UCSD-AML1 (cell line): ENCODE measurements around the gene TRIO.

Source experiments
- DNase-seq: peaks from one replicate; lab custom pipeline; 2025; ENCODE audit not compliant: unreplicated experiment; lab: John Stamatoyannopoulos, UW

The TRIO gene

DNA sequence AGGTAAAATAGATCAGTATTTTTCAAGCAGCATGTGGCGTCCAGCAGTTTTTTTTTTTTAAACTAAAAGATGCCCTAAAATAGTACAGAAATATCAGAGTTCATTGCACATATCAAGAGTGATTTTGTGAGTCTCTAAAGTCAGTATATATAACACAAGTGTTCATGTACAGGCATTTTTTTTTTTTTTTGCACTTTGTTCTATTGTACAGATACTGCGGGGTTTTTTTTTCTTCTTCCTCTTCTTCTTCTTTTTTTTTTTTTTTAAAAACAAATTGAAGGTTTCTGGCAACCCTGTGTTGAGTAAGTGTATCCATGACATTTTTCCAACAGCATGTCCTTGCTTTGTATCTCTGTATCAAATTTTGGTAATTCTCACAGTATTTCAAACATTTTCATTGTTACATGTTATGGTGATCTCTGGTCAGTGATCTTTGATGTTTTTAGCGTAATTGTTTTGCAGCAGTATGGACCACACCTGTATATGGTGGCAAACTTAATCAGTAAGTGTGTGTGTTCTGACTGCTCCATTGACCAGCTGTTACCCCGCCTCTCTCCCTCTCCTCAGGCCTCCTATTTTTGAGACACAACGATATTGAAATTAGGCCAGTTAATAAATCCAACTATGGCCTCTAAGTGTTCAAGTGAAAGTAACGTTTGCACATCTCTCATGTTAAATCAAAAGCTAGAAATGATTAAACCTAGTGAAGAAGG, 76.8 kb downstream of the TRIO start:
- DNase-seq, result no peak

DNA sequence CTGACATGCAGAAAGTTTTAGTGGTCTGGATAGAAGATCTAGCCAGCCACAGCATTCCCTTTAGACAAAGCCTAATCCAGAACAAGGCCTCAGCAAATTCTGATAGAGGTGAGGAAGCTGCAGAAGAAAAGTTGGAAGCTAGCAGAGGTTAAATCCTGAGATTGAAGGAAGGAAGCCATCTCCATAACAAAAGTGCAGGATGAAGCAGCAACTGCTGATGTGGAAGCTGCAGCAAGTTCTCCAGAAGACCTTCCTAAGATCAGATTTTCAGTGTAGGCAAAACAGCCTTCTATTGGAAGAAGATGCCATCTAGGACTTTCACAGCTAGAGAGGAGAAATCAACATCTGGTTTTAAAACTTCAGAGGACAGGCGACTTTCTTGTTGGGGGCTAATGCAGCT, 77.5 kb downstream of the TRIO start:
- DNase-seq, result no peak

DNA sequence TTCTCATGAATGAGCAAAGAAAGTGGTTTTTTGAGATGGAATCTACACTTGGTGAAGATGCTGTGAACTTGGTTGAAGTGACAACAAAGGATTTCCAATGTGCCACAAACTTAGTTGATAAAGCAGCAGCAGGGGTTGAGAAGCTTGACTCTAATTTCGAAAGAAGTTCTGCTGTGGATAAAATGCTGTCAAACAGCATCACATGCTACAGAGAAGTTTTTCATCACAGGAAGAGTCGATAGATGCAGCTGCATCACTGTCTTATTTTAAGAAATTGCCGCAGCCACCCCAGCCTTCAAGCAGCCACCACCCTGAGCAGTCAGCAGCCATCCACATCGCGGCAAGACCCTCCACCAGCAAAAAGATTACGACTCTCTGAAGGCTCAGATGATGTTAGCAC, 78.6 kb downstream of the TRIO start:
- DNase-seq, result no peak

DNA sequence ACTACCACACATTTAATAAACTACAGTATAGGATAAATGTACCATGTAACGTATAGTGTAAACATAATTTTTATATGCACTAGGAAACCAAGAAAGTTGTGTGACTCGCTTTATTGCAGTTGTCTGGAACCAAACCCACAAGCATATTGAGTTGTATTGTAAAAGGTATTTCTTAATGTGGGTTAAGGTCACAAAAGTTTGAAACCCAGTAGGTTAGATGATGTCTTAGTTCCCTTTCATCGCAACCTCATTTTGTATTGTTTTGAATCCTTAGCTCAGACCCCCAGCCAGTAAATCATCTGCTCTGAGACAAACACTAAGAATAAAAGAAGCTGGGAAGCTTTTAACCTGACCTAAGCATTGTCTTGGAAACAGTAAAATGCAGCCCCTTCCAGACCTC, 79.1 kb downstream of the TRIO start:
- DNase-seq, result no peak

DNA sequence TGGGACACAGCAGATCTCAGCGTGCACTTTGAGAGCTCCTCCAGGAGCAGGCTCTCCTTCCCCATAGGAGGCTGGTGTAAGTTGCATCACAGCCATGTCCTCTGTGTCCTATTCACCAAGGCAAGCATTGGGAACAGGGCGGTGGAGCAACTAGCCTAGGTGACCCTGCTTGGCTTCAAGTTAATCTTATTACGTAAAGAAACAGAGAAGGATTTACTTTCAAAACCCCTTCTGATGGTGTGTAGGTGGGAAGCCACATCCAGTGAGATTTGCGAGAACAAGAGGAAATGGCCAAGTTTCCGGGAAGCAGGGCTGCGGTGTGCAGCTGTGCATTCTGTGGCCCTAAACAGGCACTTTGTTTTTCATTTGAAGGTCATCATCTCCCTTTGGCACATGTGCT, 80.2 kb downstream of the TRIO start:
- peak; percentile 68 for DNase-seq

DNA sequence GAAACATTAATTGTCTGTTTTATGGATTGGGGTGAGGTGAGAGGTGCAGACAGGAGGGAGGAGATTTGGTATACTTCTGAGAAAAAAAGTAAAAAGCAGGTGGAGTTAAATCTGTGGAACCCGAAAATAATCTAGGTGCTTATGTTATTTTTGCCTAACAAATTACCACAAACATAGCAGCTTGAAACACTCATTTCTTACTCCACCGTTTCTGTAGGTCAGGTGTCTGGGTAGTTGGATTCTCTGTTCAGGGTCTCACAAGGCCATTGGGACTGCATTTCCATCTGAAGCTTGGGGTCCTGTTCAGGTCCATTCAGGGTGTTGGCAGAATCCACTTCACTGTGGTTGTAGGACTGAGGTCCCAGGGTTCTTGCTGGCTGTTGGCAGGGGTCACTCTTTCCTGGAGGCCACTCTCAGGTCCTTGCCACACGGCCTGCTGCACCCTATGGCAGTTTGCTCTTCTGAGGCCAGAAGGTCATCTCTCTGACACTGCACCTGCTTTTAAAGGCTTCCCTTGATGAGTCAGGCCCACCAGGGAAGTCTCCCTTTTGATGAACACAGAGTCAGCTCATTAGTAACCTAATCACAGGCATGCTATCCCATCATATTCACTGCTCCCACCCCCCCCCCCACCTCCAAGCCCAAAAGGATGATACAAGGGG, 82.2 kb downstream of the TRIO start:
- DNase-seq, result no peak

DNA sequence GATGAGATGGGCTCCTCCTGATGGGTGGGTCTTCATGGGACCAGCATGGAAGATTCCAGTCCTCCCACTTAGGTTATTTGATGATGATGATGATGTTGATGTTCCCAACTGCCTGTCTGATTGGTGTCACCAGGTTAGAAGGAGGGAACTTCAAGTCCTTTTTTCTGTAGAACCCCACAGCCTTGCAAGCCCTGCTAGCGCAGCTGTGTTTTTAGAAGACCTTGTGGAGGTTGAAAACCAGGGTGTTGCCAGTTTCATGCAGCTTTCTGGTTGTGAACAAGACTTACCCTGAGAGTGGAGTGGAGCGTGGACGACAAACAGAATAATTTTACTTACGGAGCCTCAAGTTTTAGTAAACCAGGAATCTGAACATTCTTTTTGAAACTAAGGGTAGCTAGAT, 83.0 kb downstream of the TRIO start:
- DNase-seq, result no peak

DNA sequence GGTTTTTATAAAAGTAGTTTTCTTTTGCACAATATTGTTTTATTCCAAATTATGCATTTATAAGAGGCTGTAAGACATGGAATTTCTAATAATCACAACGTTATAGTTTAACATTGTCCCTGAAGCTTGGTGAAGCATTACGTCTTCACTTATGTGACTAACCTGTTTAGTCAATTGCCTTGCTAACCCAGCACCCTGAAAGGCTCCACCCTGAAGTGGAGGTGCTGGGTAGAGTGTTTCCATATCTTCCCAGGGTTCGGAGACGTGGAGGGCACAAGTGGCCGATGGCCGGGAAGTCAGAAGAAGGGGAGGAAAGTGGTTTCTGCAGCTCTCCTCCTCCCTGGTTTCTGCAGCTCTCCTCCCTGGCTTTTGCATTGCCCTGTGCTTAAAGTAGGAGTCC, 83.4 kb downstream of the TRIO start:
- no peak for DNase-seq

DNA sequence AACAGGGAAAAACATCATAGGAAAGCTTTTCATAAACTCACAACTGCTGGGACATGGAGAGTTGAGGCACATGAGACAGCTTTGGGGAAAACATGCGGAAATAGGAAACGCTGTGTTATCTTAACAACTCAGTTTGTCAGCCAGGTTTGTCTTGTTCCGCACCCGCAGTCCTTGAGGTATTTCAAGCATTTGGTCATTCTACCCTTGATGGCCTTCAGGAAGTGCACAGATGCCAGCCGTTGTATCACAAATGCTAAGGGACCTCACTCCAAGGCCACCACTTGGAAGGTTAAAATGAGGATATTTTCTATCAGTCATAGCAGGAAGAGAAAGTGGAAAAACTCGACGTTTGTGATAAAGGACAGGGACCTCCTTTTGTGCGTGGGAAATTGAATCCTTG, 83.8 kb downstream of the TRIO start:
- DNase-seq, result no peak

DNA sequence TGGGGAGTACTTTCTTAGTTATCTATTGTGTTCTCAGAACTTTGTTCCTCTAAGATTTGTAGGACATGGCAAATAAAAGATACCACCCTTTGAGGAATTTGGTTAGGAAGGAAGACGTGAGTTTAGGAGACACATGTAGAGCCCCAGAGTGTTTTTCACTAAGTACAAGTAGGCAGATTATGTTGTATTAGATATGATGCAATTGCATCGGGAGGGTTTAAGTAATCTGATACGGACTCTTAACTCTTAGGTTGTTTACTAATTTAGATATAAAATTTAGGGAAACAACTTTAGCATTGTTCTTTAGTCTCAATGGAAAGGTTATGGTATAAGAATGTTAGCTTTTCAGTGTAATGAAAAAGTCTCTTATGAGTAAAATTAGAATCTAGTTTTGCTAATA, 84.4 kb downstream of the TRIO start:
- no peak for DNase-seq

DNA sequence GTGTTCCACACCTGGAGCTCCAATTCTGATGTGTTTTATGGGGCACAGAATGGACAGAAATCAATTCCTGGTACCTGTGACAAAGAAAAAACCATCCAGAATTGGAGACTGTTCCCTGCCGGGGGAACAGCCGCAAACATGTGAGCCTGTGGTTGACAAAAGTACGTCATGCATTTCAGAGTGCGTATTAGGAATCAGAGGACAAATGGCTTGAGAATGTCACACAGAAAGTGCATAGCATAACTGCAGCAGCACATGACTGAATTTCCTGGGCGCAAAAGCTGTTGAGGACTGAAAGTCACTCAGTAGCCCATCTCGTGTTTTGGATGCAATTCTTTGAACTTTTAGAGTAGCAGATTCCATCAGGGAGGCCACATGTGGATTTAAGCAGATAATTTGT, 85.1 kb downstream of the TRIO start:
- no peak for DNase-seq

DNA sequence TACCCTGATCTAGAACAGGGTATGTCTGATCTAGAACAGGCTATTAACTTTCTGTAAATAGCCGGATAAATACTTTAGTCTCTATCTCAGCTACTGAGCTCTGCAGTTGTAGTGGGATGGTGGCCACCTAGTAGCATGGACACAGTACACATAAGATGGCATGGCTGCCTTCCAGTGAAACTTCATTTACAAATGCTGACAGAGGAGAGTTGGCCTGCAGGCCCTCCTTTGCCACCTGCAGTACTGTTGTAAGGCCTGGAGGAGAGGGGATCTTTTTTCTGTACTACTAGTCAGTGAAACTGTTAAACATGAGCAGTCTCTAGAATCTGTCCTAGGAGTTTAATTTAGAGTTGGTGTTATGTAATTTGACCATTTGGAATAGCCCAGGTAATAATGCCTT, 86.0 kb downstream of the TRIO start:
- DNase-seq, result no peak

DNA sequence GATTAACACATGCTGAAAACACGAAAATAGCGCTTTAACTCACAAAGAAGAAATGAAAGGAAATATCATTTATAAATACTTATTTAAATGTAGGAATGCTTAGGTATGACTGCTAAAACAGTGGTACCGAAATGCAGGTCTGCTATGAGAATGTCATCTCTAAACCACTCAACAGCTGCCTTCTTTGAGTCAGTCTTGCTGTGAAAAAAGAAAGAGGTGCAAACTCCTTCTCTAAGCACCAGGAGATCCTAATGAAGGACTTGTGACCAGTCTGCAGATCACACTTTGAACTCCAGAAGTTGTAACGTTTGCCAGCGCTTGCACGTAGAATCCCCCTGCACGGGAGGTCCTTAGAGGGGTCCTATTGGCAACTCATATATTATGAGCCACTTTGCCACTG, 86.6 kb downstream of the TRIO start:
- no peak for DNase-seq

DNA sequence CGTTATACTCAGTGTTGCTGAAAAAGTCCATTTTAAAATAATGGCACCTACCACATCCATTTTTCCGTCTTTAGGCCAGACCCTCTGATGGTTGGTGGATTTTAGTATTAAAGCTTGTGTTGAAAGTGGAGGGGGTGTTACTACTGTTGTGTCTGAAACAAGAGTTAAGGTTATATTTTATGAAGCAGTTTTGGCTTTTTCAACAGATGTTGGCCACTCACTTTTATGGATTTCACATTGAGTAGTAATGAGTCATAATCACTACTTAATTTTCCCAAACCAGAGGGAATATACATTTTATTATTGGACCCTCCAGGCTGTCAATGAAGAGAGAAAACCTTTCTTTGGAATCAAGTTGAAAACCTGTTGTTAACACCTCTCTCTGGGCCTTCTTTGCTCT, 88.0 kb downstream of the TRIO start:
- DNase-seq, result no peak

DNA sequence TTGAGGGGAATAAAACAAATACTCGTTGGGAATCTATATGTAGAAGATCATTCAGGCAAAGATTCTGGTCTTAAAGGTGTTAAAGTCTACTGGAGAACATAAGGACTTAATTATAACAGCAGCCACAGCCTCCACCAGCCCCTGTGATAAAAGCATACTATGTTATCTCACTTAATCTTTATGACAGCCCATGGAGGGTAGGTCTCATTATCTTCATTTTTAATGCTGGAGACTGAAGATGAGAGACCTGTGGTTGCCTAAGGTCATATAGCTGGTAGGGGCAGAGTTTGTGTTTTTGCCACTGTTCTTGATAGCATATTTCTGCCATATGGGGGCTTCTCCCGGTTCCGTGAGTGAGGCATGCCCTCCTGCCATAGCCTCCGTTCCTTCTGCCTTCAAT, 88.7 kb downstream of the TRIO start:
- no peak for DNase-seq

DNA sequence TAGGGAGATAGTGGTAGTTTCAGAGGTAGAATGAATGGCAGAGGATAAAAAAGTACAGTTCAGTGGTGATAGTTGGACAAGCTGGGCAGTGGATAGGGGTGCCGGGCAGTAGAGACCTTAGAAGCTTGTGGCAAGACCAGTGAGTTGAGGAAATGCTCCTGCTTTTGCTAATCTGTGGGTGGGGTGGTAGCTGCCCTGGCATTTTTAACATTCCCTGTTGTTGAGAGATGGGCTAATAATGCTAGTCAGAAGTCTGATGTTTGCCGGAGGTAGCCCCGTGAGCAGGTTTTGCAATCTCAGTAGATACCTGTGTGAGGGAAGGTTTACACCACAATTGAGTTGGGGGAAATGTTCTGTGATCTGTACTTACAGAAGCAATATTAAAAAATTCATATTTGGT, 91.1 kb downstream of the TRIO start:
- no peak for DNase-seq

DNA sequence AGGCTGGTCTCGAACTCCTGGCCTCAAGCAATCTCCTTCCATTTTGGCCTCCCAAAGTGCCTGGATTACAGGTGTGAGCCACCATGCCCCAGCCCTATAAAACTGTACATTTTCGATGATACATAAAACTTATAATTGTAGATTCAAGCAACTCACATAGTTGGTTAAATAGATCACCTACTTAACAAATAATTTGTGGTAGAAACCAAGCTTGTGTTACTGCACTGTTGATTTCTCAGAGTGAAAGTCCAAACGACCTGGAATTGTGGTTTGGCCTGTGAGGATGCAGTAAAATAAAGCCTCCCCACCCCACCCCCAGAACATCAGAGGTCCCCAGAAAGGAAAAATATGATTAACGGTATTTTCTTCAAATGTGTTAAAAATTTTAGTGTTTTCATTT, 92.7 kb downstream of the TRIO start:
- no peak for DNase-seq

DNA sequence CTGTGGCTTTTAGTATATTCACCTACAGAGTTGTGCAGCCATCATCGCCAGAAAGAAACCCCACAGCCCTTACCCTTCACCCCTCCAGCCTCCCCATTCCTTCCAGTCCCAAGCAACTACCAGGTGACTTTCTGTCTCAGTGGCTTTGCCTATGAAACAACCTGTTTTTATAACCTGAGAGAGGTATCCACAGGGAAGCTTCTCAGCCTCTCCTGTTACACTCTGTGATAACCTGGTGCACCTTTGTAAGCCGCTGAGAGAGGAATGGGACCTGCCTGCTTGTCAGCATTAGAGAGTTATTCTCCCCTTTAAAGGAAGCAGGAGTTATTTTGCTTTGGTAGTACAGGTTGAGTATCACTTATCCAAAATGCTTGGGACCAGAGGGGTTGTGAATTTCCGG, 93.6 kb downstream of the TRIO start:
- no peak for DNase-seq

DNA sequence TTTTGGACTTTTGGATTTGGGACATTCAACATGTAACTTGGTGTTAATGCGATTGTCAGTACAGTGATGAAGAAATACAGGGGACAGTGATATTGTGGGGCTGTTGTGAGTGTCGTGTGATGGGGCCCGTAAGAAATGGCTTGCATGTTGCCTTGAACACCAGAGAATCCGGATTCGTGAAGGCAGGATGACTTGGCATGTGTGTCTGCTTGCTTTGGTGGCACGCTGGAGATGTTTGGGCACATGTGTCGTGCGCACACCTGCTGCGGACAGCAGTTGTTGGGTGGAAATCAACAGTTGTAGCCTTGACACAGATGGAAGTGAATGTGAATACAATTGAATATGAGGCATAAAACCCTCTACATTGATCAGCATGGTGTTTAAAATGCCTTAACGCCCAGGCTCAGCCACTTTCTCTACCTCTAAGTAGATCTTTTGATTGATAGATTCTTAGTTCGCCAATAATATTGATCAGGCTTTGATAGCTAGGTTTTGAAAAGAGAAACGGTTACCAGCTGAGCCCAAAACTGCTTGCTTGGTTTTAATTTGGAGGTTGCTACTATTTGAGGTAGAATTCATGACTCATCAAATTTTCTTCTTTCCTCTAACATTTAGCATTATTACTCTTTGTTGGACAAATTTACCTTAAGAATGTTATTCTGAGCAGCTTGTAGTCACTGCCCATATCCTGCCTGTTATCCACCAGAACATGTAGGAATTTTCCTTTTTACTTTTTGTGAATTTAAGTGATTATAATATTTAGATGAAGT, 94.4 kb downstream of the TRIO start:
- no peak for DNase-seq

DNA sequence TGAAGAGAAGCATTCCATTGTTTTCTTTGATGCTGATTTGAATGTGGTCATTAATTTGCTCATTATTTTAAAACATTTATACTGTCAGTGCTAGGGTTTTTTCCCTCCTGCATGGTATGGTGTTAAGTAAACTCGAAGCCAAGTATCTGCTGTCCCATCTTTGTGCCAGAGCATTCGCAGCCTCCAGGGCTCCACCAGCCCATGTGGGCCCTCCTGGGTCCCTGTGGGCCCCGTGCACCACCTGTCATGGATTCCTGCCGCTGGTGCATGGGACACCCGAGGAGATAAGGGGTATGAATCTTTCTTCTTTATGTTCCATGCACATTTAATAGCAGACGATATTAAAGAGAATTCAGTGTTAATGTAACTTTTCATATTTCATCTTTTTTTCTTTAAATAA, 95.1 kb downstream of the TRIO start:
- DNase-seq, result no peak

DNA sequence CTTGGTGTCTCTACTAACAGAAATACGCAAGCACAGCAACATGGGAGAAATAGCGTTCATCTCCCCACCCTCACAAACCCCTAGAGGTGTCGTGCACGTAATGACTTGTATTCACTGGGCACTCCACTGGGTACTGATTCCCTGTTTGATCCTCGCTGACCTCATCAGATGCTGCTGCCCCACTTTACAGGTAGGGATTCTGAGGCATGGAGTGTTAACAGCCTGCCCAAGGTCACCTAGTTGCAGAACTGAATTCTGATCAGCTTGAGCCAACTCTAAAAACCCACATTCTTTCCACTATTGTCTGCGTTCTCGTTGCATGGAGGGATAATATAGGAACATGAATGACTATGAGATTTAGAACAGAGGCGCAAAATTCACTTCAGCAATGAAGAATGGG, 96.3 kb downstream of the TRIO start:
- no peak for DNase-seq

DNA sequence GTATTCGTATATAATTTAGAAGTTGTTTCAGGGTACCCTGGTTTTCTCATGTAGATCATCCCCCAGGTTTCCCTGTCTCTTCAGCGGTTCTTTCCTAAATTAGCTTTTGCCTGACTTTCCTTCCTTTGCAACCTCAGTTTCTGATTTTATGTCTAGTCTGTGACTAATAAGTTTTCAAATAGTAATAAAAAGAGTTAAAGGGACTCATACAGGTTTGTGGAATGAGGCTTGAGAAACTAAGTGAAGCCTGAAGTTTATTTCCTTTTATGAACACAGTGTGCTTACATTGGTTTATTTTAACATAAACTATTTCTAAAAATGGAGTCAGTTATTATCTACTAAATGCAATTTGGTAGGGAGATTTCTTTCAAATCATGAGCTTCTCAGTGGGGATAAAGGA, 96.8 kb downstream of the TRIO start:
- no peak for DNase-seq
